Measurements from ENCODE around the gene MXD3. TPM values are rescaled to one million over a fixed set of nuclear protein-coding genes. Genes with fewer than 3 reads are reported as not detected.

MXD3 gene
- total and polyA plus RNA-seq, 2 donors (not counting 1 experiment from before 2014, with no cell fraction given), result 11.5 to 14.8 TPM

GRCh38 chr5:177357459-177358351 lies 46.0 kb upstream of the MXD3 start, which contains the start of gene RGS14:
RGS14 (plus strand) TSS chr5:177357924; CDS start chr5:177358025, 101 bp downstream.
- Histone ChIP-seq H3K79me2 (ENCODE audit: control insufficient read depth, insufficient read depth, low read length) (peaks cover 52% of the 10 kb centered on the region), H3K27me3 (replicated peaks in 1 of 4; ENCODE audit: control extremely low read depth in 1 of 4, control insufficient read depth in 3 of 4, insufficient read depth in 4 of 4, low read length in 3 of 4) (no peaks in the 10 kb centered on the region), H4K20me1 (ENCODE audit: control insufficient read depth, insufficient read depth, low read length, poor library complexity, severe bottlenecking) (peaks cover 43% of the 10 kb centered on the region), H2AFZ (ENCODE audit: insufficient read depth, low read depth, low read length, poor library complexity, severe bottlenecking) (peak within 1 kb of the TSS; percentile 79), H3K9me3 (ENCODE audit: control extremely low read depth in 1 of 3, control insufficient read depth in 2 of 3, insufficient read depth in 1 of 3, low read length in 2 of 3) (no peaks in the 10 kb centered on the region), H3K9ac (ENCODE audit: low read length) (peak within 1 kb of the TSS; percentile 89), H3K27ac (ENCODE audit: low read length in 2 of 2) (peak within 1 kb of the TSS; percentile 62 to 80), H3K4me1 (ENCODE audit: control insufficient read depth in 2 of 2, insufficient read depth in 2 of 2, low read length in 2 of 2) (peaks cover 56 to 63% of the 10 kb centered on the region in 2 donors), H3K4me3 (ENCODE audit: control extremely low read depth in 1 of 5, extremely low read depth in 1 of 5, insufficient read depth in 1 of 5, low read depth in 2 of 5, low read length in 4 of 5) (peak within 1 kb of the TSS; percentile 74 to 96 (median 92)), H3K36me3 (replicated peaks in 1 of 2; ENCODE audit: control extremely low read depth in 1 of 2, control insufficient read depth in 1 of 2, extremely low read depth in 1 of 2, insufficient read depth in 2 of 2, low read length in 1 of 2) (peaks cover 0 to 16% of the 10 kb centered on the region in 2 experiments), H3K4me2 (replicated peaks; ENCODE audit: low read depth, low read length, poor library complexity, severe bottlenecking) (peak within 1 kb of the TSS; percentile 99)
- WGBS (ENCODE audit: insufficient coverage), result under 1% methylated on average over 37 of the region's 37 CpGs
- peak within 1 kb of the TSS; percentile 95 for H3K27ac Mint-ChIP-seq
- DNase-seq (peak; percentile 90), ATAC-seq (ENCODE audit: low read depth) (peak; percentile 88)
- peaks cover 76% of the 10 kb centered on the region for H3K4me1 Mint-ChIP-seq
- H3K27me3 Mint-ChIP-seq, result no peaks in the 10 kb centered on the region
- intact Hi-C loops (cut with micrococcal nuclease), result loop anchor here (1.0 to 2.0 kb wide), 4 partner anchors 13 to 225 kb away; partner anchors contain the start of gene NSD1
- TF ChIP-seq, protein P1, sequence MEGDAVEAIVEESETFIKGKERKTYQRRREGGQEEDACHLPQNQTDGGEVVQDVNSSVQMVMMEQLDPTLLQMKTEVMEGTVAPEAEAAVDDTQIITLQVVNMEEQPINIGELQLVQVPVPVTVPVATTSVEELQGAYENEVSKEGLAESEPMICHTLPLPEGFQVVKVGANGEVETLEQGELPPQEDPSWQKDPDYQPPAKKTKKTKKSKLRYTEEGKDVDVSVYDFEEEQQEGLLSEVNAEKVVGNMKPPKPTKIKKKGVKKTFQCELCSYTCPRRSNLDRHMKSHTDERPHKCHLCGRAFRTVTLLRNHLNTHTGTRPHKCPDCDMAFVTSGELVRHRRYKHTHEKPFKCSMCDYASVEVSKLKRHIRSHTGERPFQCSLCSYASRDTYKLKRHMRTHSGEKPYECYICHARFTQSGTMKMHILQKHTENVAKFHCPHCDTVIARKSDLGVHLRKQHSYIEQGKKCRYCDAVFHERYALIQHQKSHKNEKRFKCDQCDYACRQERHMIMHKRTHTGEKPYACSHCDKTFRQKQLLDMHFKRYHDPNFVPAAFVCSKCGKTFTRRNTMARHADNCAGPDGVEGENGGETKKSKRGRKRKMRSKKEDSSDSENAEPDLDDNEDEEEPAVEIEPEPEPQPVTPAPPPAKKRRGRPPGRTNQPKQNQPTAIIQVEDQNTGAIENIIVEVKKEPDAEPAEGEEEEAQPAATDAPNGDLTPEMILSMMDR (IDR thresholded peaks at IDR 0.05), result no peak
- TF ChIP-seq EZH2 (IDR thresholded peaks at IDR 0.05; ENCODE audit: borderline replicate concordance, insufficient read depth, low read depth, low read length, poor library complexity, severe bottlenecking), result no peak
- CTCF ChIA-PET, result interaction anchor here (1.0 to 7.2 kb wide), 7 partner anchors 13 to 97 kb away, joined by 3 to 60 read pairs (median 3); no protein-coding TSS in a partner anchor
- no peaks in the 10 kb centered on the region for H3K9me3 Mint-ChIP-seq (ENCODE audit: insufficient read depth)
- peak within 1 kb of the TSS; percentile 87 for H3K4me3 Mint-ChIP-seq
- POLR2A ChIA-PET, result interaction anchor here (0.5 kb wide), 1 partner anchor 74 kb away, joined by 3 read pairs; no protein-coding TSS in a partner anchor

Data from B cell (primary cell).